A172 (cell line): ENCODE results near the gene KSR2. TPM values are rescaled to one million over a fixed set of nuclear protein-coding genes. Genes with fewer than 3 reads are reported as not detected.
A peak's percentile ranks its signal among the peaks of the same experiment; 100 is the strongest.
"Not testable (repeated sequence)": the region's sequence is repeated elsewhere in the genome, so short reads cannot be mapped to it uniquely, and the experiment has no call there.

ENCODE experiments used
- DNase-seq: peaks from one replicate; pipeline ENCODE4 v3.0.0-alpha.2; 2015; ENCODE audit warnings: low spot score
- total RNA-seq: library from RNA; depleted of rRNA; stranded (reverse); fragments of >200 nt; shearing (Covaris generic); gene quantifications from 2 replicates; pipeline ENCODE4 v1.2.3, GENCODE V29; 2014

KSR2 gene
- total RNA-seq, 1 experiment from 2014 or later: 0.10 TPM

DNA sequence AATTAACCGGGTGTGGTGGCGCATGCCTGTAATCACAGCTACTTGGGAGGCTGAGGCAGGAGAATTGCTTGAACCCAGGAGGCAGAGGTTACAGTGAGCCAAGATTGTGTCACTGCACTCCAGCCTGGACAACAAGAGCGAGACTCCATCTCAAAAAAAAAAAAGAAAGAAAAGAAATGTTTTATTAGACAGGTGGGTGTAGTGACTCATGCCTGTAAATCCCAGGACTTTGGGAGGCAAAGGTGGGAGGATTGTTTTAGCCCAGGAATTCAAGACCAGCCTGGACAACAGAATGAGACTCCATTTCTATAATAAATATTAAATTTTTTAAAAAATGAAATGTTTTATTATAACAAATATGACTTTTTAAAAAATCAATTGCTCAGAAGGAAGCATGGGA, 77.5 kb downstream of the KSR2 start:
- DNase-seq: not testable (repeated sequence)

DNA sequence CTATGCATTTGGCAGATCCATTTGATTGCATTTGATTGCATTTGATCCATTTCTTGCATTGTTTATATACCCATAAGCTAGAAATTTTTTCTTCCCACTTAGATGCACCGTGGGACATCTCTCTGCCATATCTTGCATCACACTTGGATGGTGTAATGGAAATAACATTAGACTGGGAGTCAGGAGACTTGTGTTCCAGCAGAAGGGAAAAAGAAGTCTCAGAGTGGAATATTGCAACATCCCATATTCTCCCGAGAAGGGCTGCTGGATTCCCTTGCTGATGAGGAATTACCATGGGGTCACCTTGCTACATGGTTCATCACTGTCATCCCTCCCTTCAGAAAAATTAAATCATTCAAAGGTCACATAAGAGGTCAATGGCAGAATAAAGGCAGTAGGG, 78.1 kb downstream of the KSR2 start:
- DNase-seq: no peak

DNA sequence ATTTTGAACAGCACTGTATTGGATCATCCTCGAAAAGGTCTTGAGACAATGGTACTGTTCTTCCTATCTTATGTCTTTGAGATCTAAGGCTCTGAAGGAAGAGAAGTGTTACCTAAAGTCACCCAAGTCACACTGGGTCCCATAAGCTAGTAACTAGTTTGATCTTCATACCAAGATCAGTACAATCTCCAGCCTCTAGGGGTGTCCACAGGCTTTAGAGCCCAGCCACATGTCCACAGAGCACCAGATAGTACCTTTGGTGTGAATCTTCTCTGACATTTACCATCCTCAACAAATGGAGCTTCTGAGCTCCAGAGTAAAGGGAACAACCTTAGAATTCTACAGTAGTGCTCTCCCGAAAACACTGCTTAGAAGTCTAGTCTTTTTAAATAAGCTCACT, 78.7 kb downstream of the KSR2 start:
- no peak for DNase-seq

DNA sequence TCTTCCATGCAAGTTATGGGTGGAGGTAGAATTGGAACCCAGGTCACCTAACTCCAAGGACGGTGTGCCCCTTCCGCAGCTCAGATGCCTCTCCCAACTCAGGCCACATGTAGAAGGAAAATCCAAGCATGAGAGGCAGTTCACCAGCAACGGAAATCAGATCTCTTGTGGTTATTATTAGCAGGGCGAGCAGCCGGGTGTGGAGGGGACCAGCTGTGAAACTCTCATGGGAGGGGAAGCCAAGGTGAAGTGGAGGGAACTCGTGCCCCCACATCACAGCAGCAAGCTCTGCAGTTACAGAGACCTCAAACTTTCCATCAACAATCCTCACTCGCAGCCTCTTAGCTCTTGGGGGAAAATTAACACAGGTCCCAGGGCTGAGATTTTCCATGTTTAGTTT, 79.7 kb downstream of the KSR2 start:
- no peak for DNase-seq

DNA sequence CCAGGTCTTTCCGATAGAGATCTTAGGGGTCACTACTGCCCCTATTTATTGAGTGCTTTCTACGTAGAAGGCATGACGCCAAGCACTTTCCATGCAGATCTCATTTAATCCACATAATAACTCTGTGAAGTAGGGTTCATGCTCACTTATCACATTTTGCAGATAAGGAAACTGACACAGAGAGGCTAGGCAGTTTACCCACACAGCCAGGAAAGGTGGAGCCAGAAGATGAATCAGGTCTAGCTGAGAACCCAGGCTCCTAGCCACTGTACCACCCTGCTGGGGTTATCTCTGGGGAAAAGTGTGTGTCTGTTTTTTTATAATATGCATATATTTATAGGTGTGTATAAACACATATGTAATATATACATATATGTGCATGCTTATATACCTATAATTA, 83.6 kb downstream of the KSR2 start:
- no peak for DNase-seq

DNA sequence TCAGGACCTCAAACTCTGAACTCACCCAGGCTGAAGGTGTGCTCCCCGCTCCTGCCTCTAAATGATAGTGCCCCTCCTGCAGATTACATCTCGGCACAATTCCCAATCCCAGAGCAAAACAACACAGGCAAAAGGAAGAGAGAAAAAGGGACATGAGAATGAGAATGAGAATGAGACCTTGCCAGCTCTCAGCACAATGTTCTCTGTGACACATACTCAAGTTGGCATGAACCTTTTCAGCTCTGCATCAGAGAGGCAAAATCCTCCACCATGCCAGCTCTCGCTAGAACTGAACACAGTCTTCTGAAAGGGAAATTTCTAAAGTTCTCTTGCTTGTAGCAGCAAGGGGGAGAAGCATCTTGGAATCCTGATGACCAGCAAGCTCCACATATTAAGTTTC, 84.6 kb downstream of the KSR2 start:
- DNase-seq: no peak

DNA sequence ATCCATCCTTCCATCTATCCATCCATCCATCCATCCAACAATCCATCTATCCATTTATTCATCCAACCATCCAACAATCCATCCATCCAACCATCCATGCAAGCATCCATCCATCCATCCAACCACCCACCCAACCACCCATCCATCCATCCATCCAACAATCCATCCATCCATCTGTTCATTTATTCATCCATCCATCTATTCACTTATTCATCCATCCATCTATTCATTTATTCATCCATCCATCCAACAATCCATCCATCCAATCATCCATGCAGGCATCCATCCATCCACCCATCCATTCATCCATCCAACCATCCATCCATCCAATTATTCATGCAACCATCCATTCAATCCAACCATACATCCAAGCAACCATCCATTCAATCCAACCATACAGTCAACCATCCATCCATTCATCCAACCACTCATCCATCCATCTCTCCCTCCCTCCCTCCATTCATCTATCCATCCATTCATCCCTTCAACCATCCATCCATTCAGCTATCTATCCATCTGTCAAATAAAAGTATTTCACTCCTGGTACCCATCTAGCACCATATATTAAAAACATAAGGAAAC, 86.1 kb downstream of the KSR2 start:
- no peak for DNase-seq

DNA sequence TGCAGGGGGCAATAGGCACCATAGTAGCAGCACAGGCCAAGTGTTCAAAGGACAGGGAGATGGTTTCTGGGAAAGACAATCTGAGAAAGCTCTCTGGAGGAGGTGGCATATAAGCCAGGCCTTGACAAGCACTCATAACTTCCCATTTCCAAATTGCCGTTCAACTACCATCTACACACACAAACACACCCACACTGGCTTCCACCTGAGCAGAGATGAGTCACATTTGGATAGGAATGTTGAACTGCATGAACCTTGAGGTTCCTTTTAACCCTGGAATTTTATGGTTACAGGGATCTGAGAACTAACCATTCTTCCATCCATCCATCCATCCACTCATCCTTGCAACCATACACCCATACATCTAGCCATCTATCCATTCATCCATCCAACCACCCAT, 86.6 kb downstream of the KSR2 start:
- DNase-seq: no peak

DNA sequence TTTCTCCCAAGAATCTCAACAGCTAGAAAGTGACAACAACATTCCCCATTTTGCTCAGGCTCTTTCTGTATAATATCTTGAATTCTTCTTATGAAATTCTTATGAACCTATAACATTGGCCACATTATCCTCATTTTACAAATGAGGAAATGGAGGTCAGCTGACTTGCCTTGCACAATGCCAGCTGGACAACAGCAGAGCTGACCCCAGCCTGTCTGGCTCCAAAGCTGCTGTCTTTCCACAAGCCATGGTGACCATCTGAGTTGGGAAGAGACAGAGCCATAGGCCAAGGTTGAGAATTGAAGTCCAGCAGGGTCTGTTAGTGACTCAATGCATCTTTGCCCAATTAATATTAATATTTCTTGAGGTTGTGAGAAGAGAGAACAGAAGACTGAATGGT, 87.3 kb downstream of the KSR2 start:
- DNase-seq: no peak

DNA sequence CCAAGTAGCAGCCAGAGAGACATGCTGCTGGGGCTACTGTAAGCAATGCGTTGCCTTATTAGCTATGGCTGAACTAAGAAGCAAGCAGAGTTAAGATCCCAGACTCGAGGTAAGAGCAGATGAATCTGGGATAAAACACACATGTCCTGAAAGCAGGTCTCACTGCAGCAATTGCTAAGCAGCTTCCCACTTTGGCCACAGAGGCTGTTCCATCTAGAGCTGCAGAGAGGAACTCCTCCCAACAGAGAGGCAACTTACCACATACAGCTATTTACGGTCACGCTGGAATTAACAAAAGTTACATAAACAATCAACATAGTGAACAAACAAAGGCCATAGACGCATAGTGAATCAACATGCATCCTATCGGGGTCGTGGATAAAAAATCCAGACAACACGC, 90.2 kb downstream of the KSR2 start:
- no peak for DNase-seq

DNA sequence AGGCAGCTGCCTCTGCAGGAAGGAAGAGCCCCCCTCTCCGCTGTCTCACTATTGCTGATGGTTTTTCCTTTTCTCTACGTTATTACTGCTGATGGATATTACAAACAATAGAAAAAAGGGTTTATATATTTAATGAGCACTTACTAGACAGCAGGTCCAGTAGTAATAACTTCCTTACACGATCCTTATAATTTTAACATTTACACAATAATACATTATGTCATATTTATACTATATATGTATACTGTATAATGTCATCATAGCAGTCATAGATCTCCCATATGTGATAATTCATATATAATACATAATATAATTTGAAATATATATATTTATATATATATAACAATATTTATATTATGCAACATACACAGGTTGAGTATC, 92.4 kb downstream of the KSR2 start:
- DNase-seq: no peak

DNA sequence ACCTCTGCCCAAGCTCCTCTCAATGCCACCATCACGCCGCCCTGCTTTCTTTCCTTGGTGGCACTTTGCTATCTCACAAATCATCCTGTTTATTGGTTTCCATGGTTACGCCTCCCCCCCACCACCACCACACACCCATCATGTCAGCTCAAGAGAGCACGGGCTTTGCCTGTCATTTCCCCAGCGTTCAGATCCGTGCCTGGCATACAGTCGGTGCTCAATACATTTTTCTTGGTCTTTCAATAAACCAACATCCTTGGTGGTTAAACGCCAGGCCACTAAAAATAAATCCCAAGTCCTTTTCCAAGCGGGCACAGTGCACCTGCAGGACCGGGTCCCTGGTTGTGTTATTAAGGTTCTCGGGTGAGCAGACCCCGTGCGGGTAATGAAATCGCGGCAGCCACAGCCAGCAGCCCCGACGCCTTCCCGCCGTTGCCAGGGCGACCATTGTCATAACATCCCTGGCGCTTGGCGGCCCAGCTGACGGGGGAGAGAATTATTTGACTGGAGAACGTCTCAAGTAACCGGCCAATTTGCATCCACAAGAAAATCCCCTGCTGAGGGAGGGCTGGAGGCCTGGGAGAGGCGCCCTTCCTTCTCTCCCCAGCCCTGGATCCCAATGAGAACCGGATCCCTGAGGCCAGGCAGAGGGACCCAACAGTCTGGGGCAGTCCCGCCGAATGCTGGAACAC, 92.9 kb downstream of the KSR2 start:
- no peak for DNase-seq

DNA sequence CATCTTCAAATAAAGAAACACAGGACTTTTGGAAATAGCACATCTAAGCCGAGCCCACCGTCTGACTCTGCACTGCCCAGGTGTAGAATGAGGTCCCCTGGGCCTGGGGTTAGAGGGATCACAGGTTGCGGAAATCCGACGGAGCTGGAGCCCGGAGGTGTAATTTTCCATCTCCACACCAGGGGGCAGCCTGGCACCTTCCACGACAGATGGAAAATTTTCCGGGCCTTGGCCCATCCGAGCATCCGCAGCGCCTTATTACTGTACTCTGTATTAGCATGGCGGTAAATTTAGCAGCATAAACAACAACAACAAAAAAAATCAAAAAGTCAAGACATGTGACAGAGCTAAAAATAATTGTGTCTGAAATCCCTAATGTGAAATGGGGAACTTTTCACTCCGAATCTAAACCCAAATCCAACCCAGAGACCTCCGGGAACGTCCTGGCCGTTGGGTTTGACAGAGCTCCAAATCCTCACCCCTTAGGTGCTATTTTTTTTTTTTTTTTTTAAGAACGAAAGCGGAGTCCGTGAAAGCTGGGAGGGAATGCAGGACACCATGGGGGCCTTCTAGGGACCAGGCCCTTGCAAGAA, 93.9 kb downstream of the KSR2 start:
- DNase-seq: peak; percentile 47

DNA sequence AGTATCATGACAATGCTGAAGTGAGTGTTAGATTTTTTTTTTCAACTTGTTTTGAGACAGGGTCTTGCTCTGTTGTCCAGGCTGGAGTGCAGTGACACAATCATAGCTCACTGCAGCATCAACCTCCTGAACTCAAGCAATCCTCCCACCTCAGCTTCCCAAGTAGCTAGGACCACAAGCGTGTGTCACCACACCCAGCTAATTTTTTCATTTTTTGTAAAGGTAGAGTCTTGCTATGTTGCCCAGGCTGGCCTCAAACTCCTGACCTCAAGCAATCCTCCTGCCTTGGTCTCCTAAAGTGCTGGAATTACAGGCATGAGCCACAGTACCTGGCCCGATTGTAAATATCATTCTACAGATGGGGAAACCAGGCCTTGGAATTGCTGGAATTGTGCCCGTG, 94.6 kb downstream of the KSR2 start:
- not testable (repeated sequence) for DNase-seq

DNA sequence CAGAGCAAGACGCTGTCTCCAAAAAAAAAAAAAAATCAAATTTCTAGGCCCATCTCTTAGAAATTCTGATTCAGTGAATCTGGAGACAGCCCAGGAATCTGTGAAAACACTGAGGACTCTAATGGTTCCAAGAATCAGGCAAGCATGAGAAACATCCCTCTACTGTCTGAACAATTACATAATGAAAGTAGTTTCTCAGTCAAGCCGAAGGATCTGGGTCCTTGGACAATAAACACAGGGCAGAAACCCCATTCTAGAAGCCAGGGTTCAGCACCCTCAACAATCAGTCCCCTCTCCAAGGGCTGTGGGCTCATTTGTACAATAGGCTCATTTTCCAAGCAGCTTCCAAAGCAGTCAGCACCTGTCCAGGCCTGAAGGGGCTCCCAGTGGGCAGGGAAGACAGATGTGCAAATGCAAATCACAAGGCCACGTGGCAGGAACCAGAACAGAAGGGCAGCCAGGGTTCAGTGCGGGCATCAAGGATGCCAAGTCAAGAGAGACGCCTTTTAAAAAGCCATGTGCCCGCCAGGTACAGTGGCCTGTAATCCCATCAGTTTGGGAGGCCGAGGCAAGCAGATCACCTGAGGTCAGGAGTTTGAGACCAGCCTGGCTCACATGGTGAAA, 96.1 kb downstream of the KSR2 start:
- no peak for DNase-seq

DNA sequence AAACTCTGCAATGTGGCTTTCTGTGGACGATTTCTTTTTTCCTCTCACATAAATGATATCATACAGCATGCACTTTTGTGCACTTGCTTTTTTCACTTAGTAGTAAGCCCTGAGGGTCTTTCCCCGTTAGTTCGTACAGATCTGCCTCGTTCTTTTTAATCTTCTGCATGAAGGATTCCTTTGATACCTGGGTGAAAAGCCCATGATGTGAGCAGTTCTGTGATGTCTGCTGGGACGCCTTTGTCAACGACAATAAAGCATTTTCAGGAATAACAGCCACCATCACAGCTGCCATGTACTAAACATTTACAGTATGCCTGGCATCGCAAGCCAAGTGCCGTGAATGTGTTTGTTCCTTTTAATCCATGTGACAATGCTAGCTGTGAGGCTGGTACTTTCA, 99.2 kb downstream of the KSR2 start:
- no peak for DNase-seq

DNA sequence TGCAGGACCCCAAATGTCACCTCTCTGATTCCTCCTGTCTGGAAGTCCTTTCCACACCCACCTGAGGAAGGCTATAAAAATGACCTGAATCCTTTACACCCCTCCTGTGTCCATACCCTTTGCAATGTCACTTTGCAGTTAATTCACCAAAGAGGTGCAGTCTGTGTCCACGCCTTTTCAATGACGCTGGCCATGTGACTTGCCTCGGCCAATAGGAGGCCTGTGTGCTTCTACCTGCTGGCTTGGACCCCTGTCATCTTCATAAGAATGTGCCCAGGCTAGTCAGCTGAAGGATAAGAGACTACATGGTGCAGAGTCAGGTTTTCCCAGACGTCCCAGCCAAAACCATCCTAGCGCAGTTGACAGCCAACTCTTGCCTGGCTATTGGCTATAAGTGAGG, 101.4 kb downstream of the KSR2 start:
- DNase-seq: no peak

DNA sequence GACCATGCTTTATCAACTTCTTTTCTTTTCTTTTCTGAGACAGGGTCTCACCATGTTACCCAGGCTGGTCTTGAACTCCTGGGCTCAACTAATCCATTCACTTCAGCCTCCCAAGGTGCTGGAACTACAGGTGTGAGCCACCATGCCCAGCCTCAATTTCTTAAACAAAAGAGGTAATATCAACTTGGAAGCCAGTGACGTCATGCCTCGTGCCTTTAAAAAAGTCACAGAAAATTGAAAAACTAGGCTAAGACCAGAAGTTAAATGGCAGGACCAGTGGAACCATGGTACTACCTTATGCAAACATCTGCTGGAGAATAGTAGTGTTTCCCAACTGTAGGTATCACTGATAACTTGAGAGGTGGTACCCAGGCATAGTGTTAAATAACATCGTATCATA, 103.3 kb downstream of the KSR2 start:
- no peak for DNase-seq

DNA sequence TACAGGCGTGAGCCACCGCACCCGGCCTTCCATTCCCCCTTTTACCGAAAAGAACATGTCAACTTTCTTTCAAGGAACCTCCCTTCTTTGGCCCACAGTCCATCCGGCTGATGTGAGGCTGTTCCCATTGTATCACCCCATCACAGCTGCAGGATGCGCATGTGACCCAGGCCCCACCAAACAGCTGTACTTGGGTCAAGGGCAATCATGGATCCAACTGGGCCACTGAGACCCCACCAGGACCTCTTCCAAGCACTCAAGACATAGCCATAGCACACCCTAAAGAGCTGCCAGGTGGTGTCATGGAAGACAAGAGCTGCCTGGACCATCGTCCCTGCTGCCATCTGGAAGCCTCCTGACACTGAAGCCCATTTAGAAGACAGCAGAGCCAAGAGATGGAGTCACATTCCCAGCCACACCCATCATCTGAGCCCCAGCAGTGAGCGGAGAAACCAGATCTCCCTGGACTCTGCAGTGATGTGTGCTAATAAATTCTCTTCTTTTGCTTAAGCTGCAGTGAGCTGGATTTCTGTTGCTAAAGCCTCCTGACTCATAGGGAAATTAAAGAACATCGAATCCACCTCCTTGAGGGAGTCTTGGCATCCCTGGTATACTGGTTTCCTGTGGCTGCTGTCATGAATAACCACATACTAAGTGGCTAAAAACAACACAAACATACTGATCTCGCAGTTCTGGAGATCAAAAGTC, 105.6 kb downstream of the KSR2 start:
- peak; percentile 66 for DNase-seq

DNA sequence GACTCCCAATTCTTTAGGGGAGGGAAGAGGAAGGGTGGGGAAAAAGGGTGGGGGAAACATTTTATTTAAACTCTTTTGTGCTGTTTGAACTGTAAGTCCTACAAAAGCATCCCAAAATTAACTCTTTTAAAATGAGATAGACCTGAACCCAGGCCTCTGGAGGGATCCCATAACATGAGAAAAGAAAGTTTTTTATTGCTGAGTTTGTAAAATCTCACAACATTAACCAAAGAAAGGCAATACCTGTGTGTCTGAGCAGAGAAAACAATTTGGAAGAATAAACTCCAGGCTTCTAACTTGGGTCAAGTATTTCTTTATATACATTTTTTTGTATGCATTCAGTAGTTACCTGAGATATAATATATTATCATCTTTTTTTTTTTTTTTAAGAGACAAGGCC, 107.1 kb downstream of the KSR2 start:
- DNase-seq: no peak

DNA sequence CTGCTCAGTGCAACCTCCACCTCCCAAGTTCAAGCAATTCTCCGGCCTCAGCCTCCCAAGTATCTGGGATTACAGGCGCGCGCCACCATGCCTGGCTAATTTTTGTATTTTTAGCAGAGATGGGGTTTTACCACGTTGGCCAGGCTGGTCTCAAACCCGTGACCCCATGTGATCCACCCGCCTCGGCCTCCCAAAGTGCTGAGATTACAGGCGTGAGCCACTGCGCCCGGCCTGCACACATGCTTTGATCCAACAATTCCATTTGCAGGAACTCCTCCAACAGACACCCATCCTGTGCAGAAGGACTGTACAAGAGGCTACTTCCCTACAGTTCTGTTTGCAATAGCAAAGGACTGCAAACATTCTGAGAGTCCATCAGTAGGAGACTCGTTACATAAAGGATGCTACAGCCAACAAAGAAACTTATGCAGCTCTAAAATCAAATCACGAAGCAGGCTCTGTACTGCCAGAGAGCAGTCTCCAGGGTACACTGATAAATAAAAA, 108.0 kb downstream of the KSR2 start:
- DNase-seq: not testable (repeated sequence)

DNA sequence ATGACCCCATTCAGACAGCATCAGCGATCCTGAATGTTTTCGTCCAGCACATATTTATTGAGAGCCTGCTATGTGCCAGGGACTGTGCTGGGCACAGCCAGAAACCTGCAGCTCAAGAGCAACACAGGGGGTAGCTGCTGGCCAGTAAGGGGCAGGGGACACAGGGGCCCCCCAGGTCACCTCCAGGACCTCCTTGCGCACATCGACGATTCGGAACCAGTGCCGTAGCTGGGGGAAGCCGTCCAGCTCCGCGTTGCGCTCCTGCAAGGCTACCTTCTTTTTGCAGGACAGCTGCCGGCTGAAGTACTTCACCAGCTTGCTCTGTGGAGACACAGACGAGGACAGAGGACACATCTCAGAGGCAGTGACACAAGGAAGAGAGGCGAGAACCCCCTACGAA, 108.7 kb downstream of the KSR2 start:
- DNase-seq: no peak
